Embryonic facial prominence (tissue), 1 donor: ENCODE results near the gene GMNN.
"Not testable (repeated sequence)": the region's sequence is repeated elsewhere in the genome, so short reads cannot be mapped to it uniquely, and the experiment has no call there.

ENCODE experiments used
- DNase-seq: peaks from one replicate; pipeline ENCODE4 v3.0.0-alpha.2; 2016; ENCODE audit errors: extremely low spot score

GMNN gene

GRCh38 chr6:24774696-24775519 is at the start of gene GMNN:
TSS of gene GMNN (plus strand) at chr6:24774937. CDS start at chr6:24777247, 2,310 bp downstream.
- DNase-seq, result peak; percentile 93

GRCh38 chr6:24730653-24731052 is 44.1 kb upstream of the GMNN start:
- not testable (repeated sequence) for DNase-seq

- DNase-seq, result not testable (repeated sequence)
Observed at GRCh38 chr6:24731456-24732134, 43.1 kb upstream of the GMNN start.

- no peak for DNase-seq
Observed at GRCh38 chr6:24734166-24734565, 40.6 kb upstream of the GMNN start.

- not testable (repeated sequence) for DNase-seq
Observed at GRCh38 chr6:24734710-24735109, 40.0 kb upstream of the GMNN start.

GRCh38 chr6:24738741-24739140 is 36.0 kb upstream of the GMNN start:
- no peak for DNase-seq

- no peak for DNase-seq
Observed at GRCh38 chr6:24740861-24741260, 33.9 kb upstream of the GMNN start.

GRCh38 chr6:24742216-24742738 is 32.5 kb upstream of the GMNN start:
- DNase-seq, result no peak

GRCh38 chr6:24743265-24743943 is 31.3 kb upstream of the GMNN start:
- DNase-seq, result no peak

- no peak for DNase-seq
Observed at GRCh38 chr6:24743944-24744335, 30.8 kb upstream of the GMNN start.

- no peak for DNase-seq
Observed at GRCh38 chr6:24744911-24745310, 29.8 kb upstream of the GMNN start.

GRCh38 chr6:24749297-24749696 is 25.4 kb upstream of the GMNN start:
- DNase-seq, result no peak

- not testable (repeated sequence) for DNase-seq
Observed at GRCh38 chr6:24750878-24751277, 23.9 kb upstream of the GMNN start.

GRCh38 chr6:24752503-24752902 is 22.2 kb upstream of the GMNN start:
- DNase-seq, result no peak

- DNase-seq, result no peak
Observed at GRCh38 chr6:24752917-24753492, 21.7 kb upstream of the GMNN start.

GRCh38 chr6:24753545-24753944 is 21.2 kb upstream of the GMNN start:
- DNase-seq, result no peak

GRCh38 chr6:24754378-24754777 is 20.4 kb upstream of the GMNN start:
- not testable (repeated sequence) for DNase-seq

- no peak for DNase-seq
Observed at GRCh38 chr6:24755279-24755678, 19.5 kb upstream of the GMNN start.

GRCh38 chr6:24757611-24758010 is 17.1 kb upstream of the GMNN start:
- no peak for DNase-seq

GRCh38 chr6:24759718-24760117 is 15.0 kb upstream of the GMNN start:
- no peak for DNase-seq

GRCh38 chr6:24760210-24760609 is 14.5 kb upstream of the GMNN start:
- DNase-seq, result no peak
